CD4-positive, alpha-beta T cell treated with Interleukin-15 for 1 hour (primary cell): ENCODE measurements around the gene POU2AF1.
"Not testable (repeated sequence)": the region's sequence is repeated elsewhere in the genome, so short reads cannot be mapped to it uniquely, and the experiment has no call there.

Source experiments
- DNase-seq: peaks from one replicate; pipeline ENCODE4 v3.0.0-alpha.2; 2020

The POU2AF1 gene

DNA sequence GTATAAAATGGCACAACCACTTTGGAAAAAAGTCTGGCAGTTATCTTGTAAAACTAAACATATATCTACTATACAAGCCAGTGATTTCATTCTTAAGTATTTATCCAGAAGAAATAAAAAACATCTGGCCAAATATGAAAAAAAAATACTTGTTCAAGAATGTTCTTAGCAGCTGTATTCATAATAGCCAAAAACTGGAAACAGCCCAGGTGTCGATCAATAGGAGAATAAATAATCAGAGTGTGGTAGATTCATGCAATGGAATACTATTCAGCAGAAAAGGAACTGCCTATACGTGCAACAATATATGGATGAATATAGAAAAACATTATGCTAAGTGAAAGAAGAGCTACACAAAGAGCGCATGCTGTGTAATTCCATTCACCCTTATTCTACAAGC lies 36.7 kb downstream of the POU2AF1 start:
- DNase-seq = no peak

DNA sequence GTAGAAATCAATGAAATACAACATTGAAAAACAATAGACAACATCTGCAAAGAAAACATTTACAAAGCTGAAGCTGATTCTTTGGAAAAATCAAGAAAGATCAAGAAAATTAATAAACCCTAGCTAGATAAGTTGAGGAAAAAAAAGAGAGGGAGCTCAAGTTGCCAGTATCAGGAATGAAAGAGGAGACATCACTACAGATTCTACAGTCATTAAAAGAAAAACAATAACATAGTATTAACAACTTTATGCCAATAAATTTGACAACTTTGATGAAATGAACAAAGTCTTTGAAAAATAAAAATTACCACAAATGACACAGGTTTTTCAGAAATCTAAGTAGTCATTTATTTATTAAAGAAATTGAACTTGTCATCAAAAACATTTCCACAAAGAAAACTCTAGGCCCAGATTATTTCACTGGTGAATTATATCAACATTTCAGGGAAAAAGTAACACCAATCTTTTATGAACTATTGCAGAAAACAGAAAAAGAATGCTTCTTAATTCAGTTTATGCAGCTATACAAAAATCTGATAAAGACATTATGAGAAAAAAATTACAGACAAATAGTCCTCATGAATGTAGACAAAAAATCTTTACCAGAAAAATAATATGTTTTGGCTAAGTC lies 39.2 kb downstream of the POU2AF1 start:
- DNase-seq = no peak

- no peak for DNase-seq
Observed at GRCh38 chr11:111336582-111337256, 42.4 kb downstream of the POU2AF1 start.

DNA sequence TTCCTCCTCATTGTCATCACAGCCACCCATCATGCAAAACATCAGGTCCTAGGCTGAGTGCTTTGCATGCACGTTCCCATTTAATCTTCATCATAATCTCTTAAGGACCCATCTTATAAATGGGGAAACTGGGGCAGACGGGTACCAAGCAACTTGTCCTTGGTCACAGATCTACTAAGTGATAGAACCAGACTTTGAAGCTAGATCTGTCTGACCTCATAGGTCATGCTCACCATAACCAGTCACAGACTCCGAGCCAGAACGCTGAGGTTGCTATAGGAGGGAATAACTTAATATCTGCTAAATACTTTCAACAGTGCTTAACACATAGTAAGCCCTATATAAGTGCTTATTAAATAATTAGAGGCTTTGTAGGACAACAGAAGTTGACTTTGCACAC lies 43.0 kb downstream of the POU2AF1 start:
- no peak for DNase-seq

DNA sequence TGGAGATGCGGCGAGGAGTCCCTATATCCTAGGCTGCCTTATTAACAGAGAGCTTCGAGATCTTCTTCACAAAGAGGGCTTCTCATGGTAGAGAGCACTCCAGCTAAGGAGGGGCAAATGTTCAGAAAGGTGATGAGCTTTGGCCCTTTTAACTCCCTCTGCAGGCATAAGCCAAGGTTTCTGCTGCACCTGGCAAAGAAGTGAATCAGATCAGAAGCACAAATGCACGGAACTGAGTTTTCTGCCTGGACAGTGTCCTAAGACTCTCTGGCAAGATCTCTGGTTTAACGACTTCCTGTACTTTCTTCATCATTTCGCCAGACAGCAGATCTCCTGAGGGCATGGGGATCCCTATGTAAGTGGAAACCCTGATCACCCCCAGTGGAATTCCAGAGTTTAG lies 43.5 kb downstream of the POU2AF1 start:
- no peak for DNase-seq

- no peak for DNase-seq
Observed at GRCh38 chr11:111334532-111335502, 44.3 kb downstream of the POU2AF1 start.

- DNase-seq = no peak
Observed at GRCh38 chr11:111331711-111332479, 47.2 kb downstream of the POU2AF1 start.

- no peak for DNase-seq
Observed at GRCh38 chr11:111330234-111330893, 48.7 kb downstream of the POU2AF1 start.

DNA sequence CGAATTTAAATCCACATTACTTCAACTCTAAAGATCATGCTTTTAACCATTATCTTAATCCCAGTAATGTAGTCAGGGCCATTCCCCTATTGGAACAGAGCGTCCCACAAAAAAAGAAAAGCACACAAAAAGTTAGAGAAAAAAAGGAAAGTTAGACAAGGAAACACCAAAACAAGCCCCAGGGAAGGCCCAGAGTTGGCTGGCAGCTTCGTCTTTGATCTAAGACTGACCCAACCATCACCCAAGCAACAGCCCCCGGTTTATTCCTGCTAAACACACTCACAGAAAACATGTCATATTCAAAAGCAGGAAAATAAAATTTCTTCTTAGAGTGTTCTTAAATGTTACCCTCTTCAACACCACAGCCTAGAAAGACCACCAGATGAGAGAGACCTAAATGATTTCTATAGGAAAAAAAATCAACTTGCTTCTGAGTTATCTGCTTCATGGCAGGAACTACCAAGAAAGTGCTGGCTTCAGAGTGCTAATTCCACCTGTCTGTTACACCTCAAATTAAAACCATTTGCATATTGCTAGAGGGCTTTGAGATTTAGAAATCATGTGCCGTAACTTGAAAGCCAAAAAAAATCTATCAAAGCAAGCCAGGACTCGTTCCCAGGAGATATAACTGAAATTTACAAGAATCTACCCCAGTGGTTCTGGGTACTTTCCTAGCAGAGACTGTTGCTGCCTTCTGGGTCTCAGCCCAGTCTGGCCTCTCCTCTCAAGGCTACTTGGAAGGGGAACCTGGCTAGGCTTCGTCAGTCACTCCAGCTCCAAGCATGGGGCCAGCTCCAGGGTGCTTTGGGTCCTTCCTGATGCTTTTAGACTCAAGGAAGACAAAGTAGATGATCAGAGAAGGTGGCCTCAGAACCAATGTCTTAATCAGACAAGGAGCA lies 49.5 kb downstream of the POU2AF1 start:
- no peak for DNase-seq

GRCh38 chr11:111327908-111328624 lies 51.0 kb downstream of the POU2AF1 start:
- no peak for DNase-seq

DNA sequence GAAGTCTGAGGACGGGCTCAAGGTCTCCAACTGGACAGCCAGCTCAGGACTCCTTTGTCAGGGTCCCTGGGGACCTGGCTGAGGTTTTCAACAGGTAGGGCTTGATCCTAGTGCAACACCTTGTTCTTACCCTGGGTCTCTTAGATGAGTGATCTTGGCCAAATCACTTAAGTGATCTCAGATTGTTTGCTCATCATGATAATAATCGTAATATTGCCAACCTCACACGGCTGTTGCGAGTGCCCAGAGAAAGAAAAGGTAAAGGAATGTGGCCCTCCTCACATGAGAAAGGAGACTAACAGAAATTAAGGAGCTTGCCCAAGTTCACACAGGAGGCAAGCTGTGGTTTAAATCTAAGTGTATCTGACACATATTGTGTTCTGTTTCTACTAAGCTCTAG lies 52.3 kb downstream of the POU2AF1 start:
- DNase-seq = no peak

DNA sequence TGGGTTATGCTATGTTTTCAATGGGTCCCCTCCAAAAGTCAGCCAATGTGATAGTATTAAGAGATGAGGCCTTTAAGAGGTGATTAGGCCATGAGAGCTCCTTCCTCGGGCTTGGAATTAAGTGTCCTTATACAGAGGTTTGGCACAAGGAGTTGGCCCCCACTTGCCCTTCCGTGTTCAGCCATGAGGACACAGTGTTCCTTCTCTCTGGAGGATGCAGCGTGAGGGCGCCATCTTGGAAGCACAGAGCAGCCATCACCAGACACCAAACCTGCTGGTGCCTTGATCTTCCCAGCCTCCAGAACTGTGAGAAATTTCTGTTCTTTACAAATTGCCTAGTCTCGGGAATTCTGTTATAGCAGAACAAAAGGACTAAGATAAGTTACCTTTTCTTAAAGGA lies 53.8 kb downstream of the POU2AF1 start:
- DNase-seq = no peak

DNA sequence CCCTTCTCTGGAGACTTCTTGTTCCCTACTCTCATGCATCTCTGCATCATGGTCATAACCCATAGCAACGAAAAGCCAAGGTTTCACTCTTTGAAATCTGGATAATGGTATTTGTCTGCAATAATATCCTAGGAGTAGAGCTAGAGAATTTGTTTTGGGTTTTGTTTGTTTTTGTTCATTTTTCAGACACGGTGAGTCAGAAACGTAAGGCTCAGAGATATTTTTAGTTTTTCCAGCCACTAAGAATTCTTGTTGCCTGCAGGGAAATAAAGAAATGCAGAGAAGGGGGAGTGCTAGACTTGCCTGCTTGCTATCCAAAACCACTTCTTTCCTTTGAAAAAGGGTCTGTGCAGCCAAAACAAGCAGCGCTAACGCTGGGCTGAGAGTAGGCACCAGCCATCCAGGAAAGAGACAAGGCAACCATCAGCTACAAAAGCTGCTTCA lies 54.8 kb downstream of the POU2AF1 start:
- no peak for DNase-seq

- DNase-seq = no peak
Observed at GRCh38 chr11:111322534-111322933, 56.5 kb downstream of the POU2AF1 start.

- no peak for DNase-seq
Observed at GRCh38 chr11:111320728-111321568, 58.1 kb downstream of the POU2AF1 start.

- DNase-seq = not testable (repeated sequence)
Observed at GRCh38 chr11:111320199-111320598, 58.9 kb downstream of the POU2AF1 start.

DNA sequence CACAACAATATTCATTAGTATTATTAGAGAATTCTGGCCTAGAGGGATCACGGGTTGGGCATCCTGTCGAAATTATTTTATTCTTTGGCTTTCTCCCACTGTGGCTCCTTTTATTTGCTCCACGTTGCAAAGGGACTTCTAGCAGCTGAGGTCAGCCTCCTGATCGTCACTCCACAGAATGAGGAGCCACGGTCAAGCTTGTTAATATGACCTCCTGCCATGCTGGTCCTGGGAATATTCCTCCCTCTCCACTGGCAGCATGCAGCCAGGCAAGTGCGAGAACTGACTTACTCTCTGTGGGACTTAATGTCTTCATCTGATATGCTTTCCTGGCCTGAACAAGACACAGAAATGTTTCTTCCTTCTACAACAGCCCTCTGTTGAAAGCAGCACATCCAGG lies 59.8 kb downstream of the POU2AF1 start:
- no peak for DNase-seq

GRCh38 chr11:111312076-111312475 lies 67.0 kb downstream of the POU2AF1 start:
- DNase-seq = no peak

DNA sequence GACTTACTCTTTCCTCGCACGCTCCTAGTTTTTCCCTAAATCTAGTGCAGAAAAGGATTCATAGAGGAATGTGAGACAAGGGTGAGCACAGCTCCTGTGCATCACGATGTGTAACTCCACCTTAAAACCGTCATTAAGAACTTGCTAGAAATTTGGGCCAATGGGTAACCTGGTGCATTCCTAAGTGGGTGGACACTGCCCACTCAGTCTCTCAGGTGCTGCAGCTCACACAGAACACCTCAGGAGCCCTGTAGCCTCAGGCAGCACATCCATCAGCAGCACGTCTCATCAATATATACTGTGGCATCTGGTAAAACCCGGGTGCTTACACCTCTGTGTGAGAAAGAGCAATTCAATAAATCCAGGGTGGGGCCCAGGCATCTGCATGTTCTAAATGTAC lies 68.4 kb downstream of the POU2AF1 start:
- no peak for DNase-seq

DNA sequence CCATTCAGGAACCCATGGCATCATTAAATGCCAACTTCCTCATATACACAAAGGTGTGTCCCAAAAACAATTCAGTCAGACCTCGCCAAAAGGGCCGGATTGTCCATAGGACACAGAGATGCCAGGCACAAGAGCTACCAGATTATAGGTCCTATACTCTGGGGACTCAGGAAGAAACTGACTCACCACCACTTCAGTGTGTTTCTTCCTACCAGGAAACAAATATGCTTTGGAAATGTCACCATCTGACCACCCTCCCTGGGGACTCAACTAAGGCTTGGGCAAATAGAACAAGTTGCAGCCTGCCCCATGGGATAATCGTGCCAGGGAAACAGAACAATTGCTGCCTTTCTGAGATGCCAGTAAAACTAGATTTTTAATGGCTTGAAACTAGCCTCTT lies 69.0 kb downstream of the POU2AF1 start:
- no peak for DNase-seq
